H9 (cell line): ENCODE data around the gene FAM13C. TPM values are rescaled to one million over a fixed set of nuclear protein-coding genes. Genes with fewer than 3 reads are reported as not detected.

ENCODE experiments used
- DNase-seq: peaks from one replicate; pipeline ENCODE4 v3.0.0-alpha.2; 2017
- H2AFZ ChIP-seq: one replicate; pipeline ENCODE4 v1.6.1; 2013; ENCODE audit warnings: mild to moderate bottlenecking, low read length, control low read depth, moderate library complexity
- H2AK5ac ChIP-seq: 2 replicates; pipeline ENCODE4 v1.6.1; 2013; ENCODE audit warnings: low read length, control low read depth, mixed read lengths; ENCODE audit not compliant: insufficient read length
- H2BK120ac ChIP-seq: one replicate; pipeline ENCODE4 v1.6.1; 2013; ENCODE audit warnings: low read depth, mild to moderate bottlenecking, low read length, control low read depth, inconsistent platforms; ENCODE audit not compliant: poor library complexity, severe bottlenecking
- H2BK12ac ChIP-seq: 2 replicates; pipeline ENCODE4 v1.6.1; 2013; ENCODE audit warnings: low read length, control low read depth, mixed read lengths, low read depth; ENCODE audit not compliant: insufficient read length
- H2BK15ac ChIP-seq: 2 replicates; pipeline ENCODE4 v1.6.1; 2013; ENCODE audit warnings: low read depth, low read length, control low read depth
- H2BK20ac ChIP-seq: one replicate; pipeline ENCODE4 v1.6.1; 2013; ENCODE audit warnings: low read depth, mild to moderate bottlenecking, low read length, control low read depth, inconsistent platforms; ENCODE audit not compliant: poor library complexity, severe bottlenecking
- H2BK5ac ChIP-seq: 2 replicates; pipeline ENCODE4 v1.6.1; 2013; ENCODE audit warnings: low read length, control low read depth, mixed read lengths; ENCODE audit not compliant: insufficient read length
- H3K14ac ChIP-seq: 2 replicates; pipeline ENCODE4 v1.6.1; 2013; ENCODE audit warnings: low read length, control low read depth; ENCODE audit not compliant: insufficient read depth
- H3K18ac ChIP-seq: 2 replicates; pipeline ENCODE4 v1.6.1; 2013; ENCODE audit warnings: low read depth, mild to moderate bottlenecking, mixed read lengths, low read length, control low read depth; ENCODE audit not compliant: insufficient read length
- H3K23ac ChIP-seq: 2 replicates; pipeline ENCODE4 v1.6.1; 2013; ENCODE audit warnings: low read length, control low read depth, mixed read lengths, low read depth; ENCODE audit not compliant: insufficient read length
- H3K23me2 ChIP-seq: 2 replicates; pipeline ENCODE4 v1.6.1; 2013; ENCODE audit warnings: low read depth, mild to moderate bottlenecking, mixed read lengths, low read length, control low read depth; ENCODE audit not compliant: insufficient read length, poor library complexity, severe bottlenecking
- H3K27ac ChIP-seq: 2 replicates; pipeline ENCODE4 v1.5.1; 2013; ENCODE audit warnings: low read length, control low read depth, mixed read lengths, low read depth; ENCODE audit not compliant: insufficient read length
- H3K27me3 ChIP-seq: 2 replicates; pipeline ENCODE4 v1.6.1; 2013; ENCODE audit warnings: low read length, control low read depth, inconsistent platforms; ENCODE audit not compliant: insufficient read depth
- H3K4ac ChIP-seq: 2 replicates; pipeline ENCODE4 v1.6.1; 2013; ENCODE audit warnings: low read depth, mild to moderate bottlenecking, control low read depth, inconsistent platforms, low read length, moderate library complexity
- H3K4me1 ChIP-seq: 2 replicates; pipeline ENCODE4 v1.6.1; 2013; ENCODE audit warnings: low read length, control low read depth, inconsistent platforms; ENCODE audit not compliant: insufficient read depth
- H3K4me2 ChIP-seq: 2 replicates; pipeline ENCODE4 v1.6.1; 2013; ENCODE audit warnings: low read length, control low read depth, mixed read lengths; ENCODE audit not compliant: insufficient read length, insufficient read depth
- H3K56ac ChIP-seq: 2 replicates; pipeline ENCODE4 v1.6.1; 2013; ENCODE audit warnings: low read depth, mild to moderate bottlenecking, mixed read lengths, low read length, control low read depth; ENCODE audit not compliant: insufficient read length
- H3K79me1 ChIP-seq: 2 replicates; pipeline ENCODE4 v1.6.1; 2013; ENCODE audit warnings: low read depth, mild to moderate bottlenecking, moderate library complexity, low read length, control low read depth, inconsistent platforms; ENCODE audit not compliant: insufficient read depth, poor library complexity, severe bottlenecking
- H3K79me2 ChIP-seq: 2 replicates; pipeline ENCODE4 v1.6.1; 2013; ENCODE audit warnings: low read length, control low read depth, inconsistent platforms; ENCODE audit not compliant: insufficient read depth
- H3K9ac ChIP-seq: 2 replicates; pipeline ENCODE4 v1.6.1; 2013; ENCODE audit warnings: low read length, control low read depth, mixed read lengths; ENCODE audit not compliant: insufficient read length; ENCODE audit errors: extremely low read depth
- H3K9me3 ChIP-seq: one replicate; pipeline ENCODE4 v1.6.1; 2013; ENCODE audit warnings: low read depth, low read length, inconsistent platforms; ENCODE audit not compliant: control insufficient read depth
- H3T11ph ChIP-seq: one replicate; pipeline ENCODE4 v1.6.1; 2013; ENCODE audit warnings: mild to moderate bottlenecking, low read length, control low read depth, inconsistent platforms
- H4K20me1 ChIP-seq: one replicate; pipeline ENCODE4 v1.6.1; 2013; ENCODE audit not compliant: control insufficient read depth, insufficient read length, insufficient read depth
- H4K5ac ChIP-seq: 2 replicates; pipeline ENCODE4 v1.6.1; 2013; ENCODE audit warnings: low read depth, mild to moderate bottlenecking, mixed read lengths, low read length, control low read depth; ENCODE audit not compliant: insufficient read length
- H4K8ac ChIP-seq: replicated peaks from 2 replicates; pipeline ENCODE4 v1.6.1; 2013; ENCODE audit warnings: low read length, control low read depth, mixed read lengths, low read depth; ENCODE audit not compliant: insufficient read length
- H4K91ac ChIP-seq: 2 replicates; pipeline ENCODE4 v1.6.1; 2013; ENCODE audit warnings: low read depth, mild to moderate bottlenecking, moderate library complexity, mixed read lengths, low read length, control low read depth; ENCODE audit not compliant: insufficient read length
- H3K27ac Mint-ChIP-seq, 3 experiments: 2 replicates in 2 of 3; 3 replicates in 1 of 3; pipeline ENCODE4 v1.8.0; 2020 to 2021; ENCODE audit warnings: mixed read lengths in 3 of 3, mild to moderate bottlenecking in 1 of 3, moderate library complexity in 1 of 3
- H3K27me3 Mint-ChIP-seq: 2 replicates; pipeline ENCODE4 v1.8.0; 2021; ENCODE audit warnings: low read depth, mild to moderate bottlenecking, moderate library complexity, mixed read lengths
- H3K36me3 Mint-ChIP-seq, 3 experiments: 2 replicates in 2 of 3; 3 replicates in 1 of 3; pipeline ENCODE4 v1.8.0; 2020 to 2021; ENCODE audit warnings: low read depth in 3 of 3, mixed read lengths in 3 of 3; ENCODE audit not compliant: insufficient read depth in 1 of 3
- H3K4me1 Mint-ChIP-seq, 2 experiments: 2 replicates each; pipeline ENCODE4 v1.8.0; 2020; ENCODE audit warnings: mixed read lengths in 2 of 2
- H3K4me3 Mint-ChIP-seq, 2 experiments: 2 replicates in 1 of 2; 3 replicates in 1 of 2; pipeline ENCODE4 v1.8.0; 2020 to 2021; ENCODE audit warnings: mild to moderate bottlenecking in 2 of 2, mixed read lengths in 2 of 2, moderate library complexity in 1 of 2
- H3K9me3 Mint-ChIP-seq, 2 experiments: 2 replicates in 1 of 2; 3 replicates in 1 of 2; pipeline ENCODE4 v1.8.0; 2020; ENCODE audit warnings: mild to moderate bottlenecking in 2 of 2, mixed read lengths in 2 of 2, moderate library complexity in 1 of 2
- WGBS: extraction: QIAGEN DNeasy Blood & Tissue Kit; methylation state at CpG from one replicate; pipeline ENCODE4 v1.1.7; 2013; ENCODE audit warnings: missing lambda C conversion rate, low lambda C conversion rate, mixed read lengths; ENCODE audit not compliant: insufficient read length; ENCODE audit errors: extremely low coverage; 5-methylcytosine and 5-hydroxymethylcytosine counted together
- total RNA-seq: library from RNA; stranded (reverse); gene quantifications from 2 replicates; pipeline ENCODE4 v1.2.1, GENCODE V29; 2021
- TF ChIP-seq, protein P1 (sequence below): fragments of 200-600 bp; sonication (generic); conservative IDR thresholded peaks from 3 replicates; pipeline ENCODE4 v1.8.0; 2021; ENCODE audit warnings: antibody characterized with exemption, mild to moderate bottlenecking

Gene FAM13C
- total RNA-seq, 1 experiment from 2014 or later = 0.31 TPM

- H2AFZ ChIP-seq = no peak overlapping the region
- H3K18ac ChIP-seq = no peak overlapping the region
- H2BK12ac ChIP-seq = no peak overlapping the region
- H3K9me3 ChIP-seq = no peaks in the 10 kb centered on the region
- H2BK5ac ChIP-seq = no peak overlapping the region
- H3K4me3 Mint-ChIP-seq = no peak overlapping the region
- H3T11ph ChIP-seq = no peak overlapping the region
- H3K4me2 ChIP-seq = no peak overlapping the region
- no peaks in the 10 kb centered on the region for H3K79me2 ChIP-seq
- H3K27ac ChIP-seq = no peak overlapping the region
- no peaks in the 10 kb centered on the region for H4K20me1 ChIP-seq
- H4K5ac ChIP-seq = no peak overlapping the region
- H2BK120ac ChIP-seq = no peak overlapping the region
- H3K4ac ChIP-seq = no peak overlapping the region
- H3K23me2 ChIP-seq = no peaks in the 10 kb centered on the region
- H3K4me1 ChIP-seq = no peaks in the 10 kb centered on the region
- no peak overlapping the region for H2BK15ac ChIP-seq
- H3K9ac ChIP-seq = no peak overlapping the region
- no peaks in the 10 kb centered on the region for H3K79me1 ChIP-seq
- no peak overlapping the region for H3K14ac ChIP-seq
- no peaks in the 10 kb centered on the region for H3K27me3 ChIP-seq
- DNase-seq = no peak
- H2AK5ac ChIP-seq = no peak overlapping the region
- H3K9me3 Mint-ChIP-seq = peaks cover 19 to 21% of the 10 kb centered on the region in 2 experiments
- peaks cover 10 to 23% (median 11%) of the 10 kb centered on the region in 3 experiments for H3K36me3 Mint-ChIP-seq
- peaks cover under 1 to 4% of the 10 kb centered on the region in 2 experiments for H3K4me1 Mint-ChIP-seq
- H3K56ac ChIP-seq = no peak overlapping the region
- no peak overlapping the region for H4K91ac ChIP-seq
- H4K8ac ChIP-seq = no peak overlapping the region
- H2BK20ac ChIP-seq = no peak overlapping the region
- H3K23ac ChIP-seq = no peak overlapping the region
- TF ChIP-seq, protein P1, sequence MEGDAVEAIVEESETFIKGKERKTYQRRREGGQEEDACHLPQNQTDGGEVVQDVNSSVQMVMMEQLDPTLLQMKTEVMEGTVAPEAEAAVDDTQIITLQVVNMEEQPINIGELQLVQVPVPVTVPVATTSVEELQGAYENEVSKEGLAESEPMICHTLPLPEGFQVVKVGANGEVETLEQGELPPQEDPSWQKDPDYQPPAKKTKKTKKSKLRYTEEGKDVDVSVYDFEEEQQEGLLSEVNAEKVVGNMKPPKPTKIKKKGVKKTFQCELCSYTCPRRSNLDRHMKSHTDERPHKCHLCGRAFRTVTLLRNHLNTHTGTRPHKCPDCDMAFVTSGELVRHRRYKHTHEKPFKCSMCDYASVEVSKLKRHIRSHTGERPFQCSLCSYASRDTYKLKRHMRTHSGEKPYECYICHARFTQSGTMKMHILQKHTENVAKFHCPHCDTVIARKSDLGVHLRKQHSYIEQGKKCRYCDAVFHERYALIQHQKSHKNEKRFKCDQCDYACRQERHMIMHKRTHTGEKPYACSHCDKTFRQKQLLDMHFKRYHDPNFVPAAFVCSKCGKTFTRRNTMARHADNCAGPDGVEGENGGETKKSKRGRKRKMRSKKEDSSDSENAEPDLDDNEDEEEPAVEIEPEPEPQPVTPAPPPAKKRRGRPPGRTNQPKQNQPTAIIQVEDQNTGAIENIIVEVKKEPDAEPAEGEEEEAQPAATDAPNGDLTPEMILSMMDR = no peak
- H3K27ac Mint-ChIP-seq = no peak overlapping the region
- no peaks in the 10 kb centered on the region; the same call in 1 of the 2 replicates for H3K27me3 Mint-ChIP-seq
- WGBS = no CpG with 5 or more reads among the region's 2 CpGs
Measured at GRCh38 chr10:59212301-59212798, 150.0 kb downstream of the FAM13C start.
